Measurements from ENCODE around the gene SMIM35.

DNA sequence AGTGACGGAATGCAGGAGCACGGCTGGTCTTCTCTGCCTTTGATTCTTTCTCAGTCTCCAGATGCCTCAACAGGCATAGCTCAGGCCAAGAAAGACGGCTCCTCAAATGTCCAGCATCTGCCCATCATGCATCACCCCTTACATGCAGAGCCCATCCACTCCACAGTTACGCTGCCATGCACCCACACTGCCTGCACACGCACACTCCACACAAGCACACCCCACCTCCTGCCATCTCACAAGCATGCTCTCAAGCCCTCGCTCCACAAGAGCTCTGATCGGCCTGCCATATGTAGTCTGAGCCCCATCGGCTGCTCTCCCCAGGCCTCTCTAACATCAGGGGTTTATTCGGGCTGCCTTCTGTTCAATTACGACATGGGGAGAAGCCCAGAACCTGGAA lies 47.1 kb upstream of the SMIM35 start:
- no peak for TF ChIP-seq POLR2A (IDR thresholded peaks at IDR 0.05)
- no peak for TF ChIP-seq CTCF (IDR thresholded peaks at IDR 0.05)

Measured in transverse colon (tissue), 3 donors.